BLaER1 (cell line): ENCODE results near the gene PDILT.
"Not testable (repeated sequence)": the region's sequence is repeated elsewhere in the genome, so short reads cannot be mapped to it uniquely, and the experiment has no call there.

ENCODE experiments used
- H3K27ac ChIP-seq: shearing (Covaris generic); formaldehyde crosslinking; 2 replicates; pipeline ENCODE4 v1.8.1; 2022
- H3K27me3 ChIP-seq: shearing (Covaris generic); formaldehyde crosslinking; 2 replicates; pipeline ENCODE4 v1.8.1; 2022
- H3K36me3 ChIP-seq: shearing (Covaris generic); formaldehyde crosslinking; 2 replicates; pipeline ENCODE4 v1.8.1; 2022
- H3K4me1 ChIP-seq: shearing (Covaris generic); formaldehyde crosslinking; 2 replicates; pipeline ENCODE4 v1.8.1; 2022
- H3K4me2 ChIP-seq: shearing (Covaris generic); formaldehyde crosslinking; 2 replicates; pipeline ENCODE4 v1.8.1; 2022
- H3K4me3 ChIP-seq: shearing (Covaris generic); formaldehyde crosslinking; 2 replicates; pipeline ENCODE4 v1.8.1; 2022
- H3K9ac ChIP-seq: shearing (Covaris generic); formaldehyde crosslinking; 2 replicates; pipeline ENCODE4 v1.8.1; 2022
- H3K9me3 ChIP-seq: shearing (Covaris generic); formaldehyde crosslinking; 2 replicates; pipeline ENCODE4 v1.8.1; 2022
- H4K20me1 ChIP-seq: shearing (Covaris generic); formaldehyde crosslinking; 2 replicates; pipeline ENCODE4 v1.8.1; 2022
- Cebpa-rat ChIP-seq: shearing (Covaris generic); IDR thresholded peaks from 2 replicates; pipeline ENCODE4 v1.8.1; 2022

Gene PDILT

GRCh38 chr16:20404637-20405036 lies at the start of gene PDILT:
Gene PDILT (minus strand): TSS chr16:20404737. CDS start chr16:20399300, 5,437 bp downstream.
- no peaks in the 10 kb centered on the region for H3K36me3 ChIP-seq
- no peak within 1 kb of the TSS for H3K4me2 ChIP-seq
- no peak within 1 kb of the TSS for H3K9ac ChIP-seq
- no peak within 1 kb of the TSS for H3K4me3 ChIP-seq
- TF ChIP-seq Cebpa-rat: no peak
- no peaks in the 10 kb centered on the region for H3K9me3 ChIP-seq
- H3K4me1 ChIP-seq: no peaks in the 10 kb centered on the region
- H3K27ac ChIP-seq: no peak within 1 kb of the TSS
- H4K20me1 ChIP-seq: no peaks in the 10 kb centered on the region
- H3K27me3 ChIP-seq: no peaks in the 10 kb centered on the region

GRCh38 chr16:20453633-20454032 lies 49.1 kb upstream of the PDILT start:
- H3K36me3 ChIP-seq, H3K4me1 ChIP-seq, H3K27ac ChIP-seq: not testable (repeated sequence)

DNA sequence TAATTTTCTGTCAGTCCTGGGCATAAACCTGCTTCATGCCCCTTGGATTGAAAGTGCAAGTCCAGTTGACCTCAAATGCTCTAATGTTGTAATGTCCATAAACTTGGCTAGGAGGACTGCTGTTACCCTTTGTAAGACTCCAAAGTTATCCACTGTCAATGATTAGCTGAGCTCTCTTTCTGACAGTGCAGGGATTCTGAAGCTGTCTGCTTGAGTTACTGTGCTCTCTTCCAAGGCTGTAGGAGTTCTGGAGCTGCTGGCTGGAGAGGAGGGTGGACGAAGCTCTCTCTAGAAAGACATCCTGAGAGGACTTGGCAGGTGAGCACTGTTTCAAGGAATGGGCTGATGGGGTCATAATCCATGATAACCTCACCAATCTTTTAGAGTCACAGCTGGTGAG lies 46.8 kb upstream of the PDILT start, which contains the start of gene ACSM2A:
TSS of gene ACSM2A (plus strand) at position 158 of the 400 bp plus-strand sequence. CDS start 8,594 bp downstream, outside the sequence.
- not testable (repeated sequence) for H3K36me3 ChIP-seq, H3K9me3 ChIP-seq, H3K4me1 ChIP-seq, H3K4me3 ChIP-seq, H3K27ac ChIP-seq, H4K20me1 ChIP-seq, H3K4me2 ChIP-seq, H3K9ac ChIP-seq, H3K27me3 ChIP-seq

More at GRCh38 chr16:20453633-20454032, 49.1 kb upstream of the PDILT start:
- H3K27me3 ChIP-seq, H3K9ac ChIP-seq, H3K9me3 ChIP-seq, H4K20me1 ChIP-seq, H3K4me3 ChIP-seq, H3K4me2 ChIP-seq: not testable (repeated sequence)

GRCh38 chr16:20446652-20447393 lies 42.3 kb upstream of the PDILT start:
- not testable (repeated sequence) for H3K4me1 ChIP-seq, H3K36me3 ChIP-seq, H3K27me3 ChIP-seq, H4K20me1 ChIP-seq, H3K9ac ChIP-seq, H3K4me2 ChIP-seq, H3K27ac ChIP-seq, H3K9me3 ChIP-seq, H3K4me3 ChIP-seq

- H3K4me3 ChIP-seq, H3K27ac ChIP-seq, H3K27me3 ChIP-seq, H4K20me1 ChIP-seq, H3K9ac ChIP-seq, H3K36me3 ChIP-seq, H3K4me2 ChIP-seq, H3K4me1 ChIP-seq, H3K9me3 ChIP-seq: not testable (repeated sequence)
Observed at GRCh38 chr16:20441859-20442258, 37.3 kb upstream of the PDILT start.

DNA sequence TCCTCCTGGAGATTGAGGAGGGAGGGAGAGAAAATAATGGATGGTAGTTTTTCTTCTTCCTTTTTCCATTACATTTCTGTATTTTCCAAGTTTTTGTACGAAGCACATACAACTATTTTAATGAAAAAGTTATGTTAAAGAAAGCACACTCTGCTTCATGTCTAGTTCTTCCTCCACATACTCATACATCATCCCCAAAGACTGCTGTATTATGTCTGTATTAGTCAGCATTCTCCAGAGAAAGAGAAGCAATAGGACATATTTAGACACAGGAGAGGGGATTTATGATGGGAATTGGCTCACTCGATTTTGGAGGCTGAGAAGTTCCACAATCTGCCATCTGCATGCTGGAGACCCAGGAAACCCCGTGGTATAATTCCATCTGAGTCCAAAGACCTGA lies 36.7 kb upstream of the PDILT start:
- no peaks in the 10 kb centered on the region for H4K20me1 ChIP-seq
- H3K4me3 ChIP-seq: no peak overlapping the region
- no peaks in the 10 kb centered on the region for H3K4me1 ChIP-seq
- H3K9ac ChIP-seq: no peak overlapping the region
- no peaks in the 10 kb centered on the region for H3K36me3 ChIP-seq
- no peaks in the 10 kb centered on the region for H3K9me3 ChIP-seq
- no peak overlapping the region for H3K27ac ChIP-seq
- no peak overlapping the region for H3K4me2 ChIP-seq
- no peaks in the 10 kb centered on the region for H3K27me3 ChIP-seq
- TF ChIP-seq Cebpa-rat: no peak

- not testable (repeated sequence) for H3K9ac ChIP-seq, H3K4me3 ChIP-seq, H3K36me3 ChIP-seq, H3K9me3 ChIP-seq, H3K4me2 ChIP-seq, H3K27ac ChIP-seq, H3K27me3 ChIP-seq, H3K4me1 ChIP-seq, H4K20me1 ChIP-seq
Observed at GRCh38 chr16:20440731-20441130, 36.2 kb upstream of the PDILT start.

DNA sequence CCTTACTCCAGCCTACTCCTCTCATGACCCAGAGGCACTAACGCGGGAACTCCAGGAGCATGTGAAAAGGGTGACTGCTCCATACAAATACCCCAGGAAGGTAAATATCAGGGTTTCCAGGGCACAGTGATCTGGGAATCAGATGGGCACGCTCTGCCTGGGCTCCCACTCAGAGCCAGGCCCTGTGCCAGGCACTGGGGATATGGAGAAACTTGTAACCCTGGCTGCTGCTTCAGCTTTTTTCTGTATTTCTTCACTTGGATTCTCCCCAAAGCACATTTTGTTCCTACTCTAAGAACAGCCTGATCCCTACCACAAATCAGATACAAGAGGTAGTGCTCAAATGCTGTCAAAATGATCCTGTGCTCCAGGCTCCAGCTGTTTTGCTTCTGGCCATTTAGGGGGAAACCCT lies 35.3 kb upstream of the PDILT start:
- H3K4me3 ChIP-seq, H4K20me1 ChIP-seq, H3K27ac ChIP-seq, H3K9me3 ChIP-seq, H3K4me2 ChIP-seq, H3K9ac ChIP-seq, H3K36me3 ChIP-seq, H3K4me1 ChIP-seq, H3K27me3 ChIP-seq: not testable (repeated sequence)

- H3K9ac ChIP-seq: not testable (repeated sequence)
Observed at GRCh38 chr16:20438950-20439349, 34.4 kb upstream of the PDILT start.

GRCh38 chr16:20430948-20431347 lies 26.4 kb upstream of the PDILT start:
- Histone ChIP-seq H3K9me3 (no peaks in the 10 kb centered on the region), H3K36me3 (no peaks in the 10 kb centered on the region), H3K4me2 (no peak overlapping the region), H3K4me1 (no peaks in the 10 kb centered on the region), H3K4me3 (no peak overlapping the region), H3K27ac (no peak overlapping the region), H4K20me1 (no peaks in the 10 kb centered on the region), H3K9ac (no peak overlapping the region), H3K27me3 (no peaks in the 10 kb centered on the region)
- no peak for TF ChIP-seq Cebpa-rat

More at GRCh38 chr16:20438950-20439349, 34.4 kb upstream of the PDILT start:
- not testable (repeated sequence) for H3K27me3 ChIP-seq, H3K4me3 ChIP-seq, H3K4me2 ChIP-seq, H3K9me3 ChIP-seq, H4K20me1 ChIP-seq, H3K36me3 ChIP-seq, H3K4me1 ChIP-seq, H3K27ac ChIP-seq

DNA sequence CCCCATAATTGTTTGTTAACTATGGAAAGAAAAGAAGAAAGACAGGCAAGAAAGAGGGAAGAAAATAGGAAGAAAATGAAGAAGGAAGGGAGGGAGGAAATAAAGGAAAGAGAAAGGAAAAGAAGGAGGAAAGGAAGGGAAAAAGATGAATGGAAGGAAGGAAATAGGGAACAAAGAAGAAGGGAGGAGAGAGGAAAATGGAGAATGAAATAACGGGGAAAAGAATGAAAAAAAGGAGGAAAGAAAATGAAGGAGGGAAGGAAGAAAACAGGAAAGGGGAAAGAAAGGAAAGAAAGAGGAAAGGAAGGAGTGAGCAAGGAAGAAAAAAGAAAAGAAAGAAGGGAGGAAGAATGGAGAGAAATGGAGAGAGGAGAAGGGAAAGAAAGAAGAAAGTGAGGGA lies 25.9 kb upstream of the PDILT start:
- not testable (repeated sequence) for H3K4me3 ChIP-seq, H3K36me3 ChIP-seq, H3K4me1 ChIP-seq, H3K9ac ChIP-seq, H3K27ac ChIP-seq, H3K9me3 ChIP-seq, H3K4me2 ChIP-seq, H3K27me3 ChIP-seq, H4K20me1 ChIP-seq

DNA sequence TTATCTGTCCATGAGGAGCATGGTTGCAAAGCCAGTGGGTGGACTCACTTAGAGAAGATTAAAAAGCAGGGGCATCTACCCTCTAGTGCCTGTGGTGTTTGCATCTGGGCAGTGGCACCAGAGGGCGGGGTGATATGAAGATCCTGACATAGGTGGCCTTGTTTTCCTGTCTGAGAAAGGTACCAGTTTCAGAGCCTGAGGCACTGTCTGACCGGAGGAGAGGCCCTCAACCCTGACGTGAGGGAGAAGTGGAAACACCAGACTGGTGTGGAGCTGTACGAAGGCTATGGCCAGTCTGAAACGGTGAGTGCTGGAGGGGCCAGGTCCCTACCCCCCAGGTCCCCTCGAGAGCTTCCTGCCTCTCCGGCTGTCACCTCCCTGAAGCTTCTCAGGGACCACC lies 25.0 kb upstream of the PDILT start:
- H4K20me1 ChIP-seq, H3K27me3 ChIP-seq, H3K9me3 ChIP-seq, H3K4me3 ChIP-seq, H3K27ac ChIP-seq, H3K9ac ChIP-seq, H3K36me3 ChIP-seq, H3K4me2 ChIP-seq, H3K4me1 ChIP-seq: not testable (repeated sequence)

DNA sequence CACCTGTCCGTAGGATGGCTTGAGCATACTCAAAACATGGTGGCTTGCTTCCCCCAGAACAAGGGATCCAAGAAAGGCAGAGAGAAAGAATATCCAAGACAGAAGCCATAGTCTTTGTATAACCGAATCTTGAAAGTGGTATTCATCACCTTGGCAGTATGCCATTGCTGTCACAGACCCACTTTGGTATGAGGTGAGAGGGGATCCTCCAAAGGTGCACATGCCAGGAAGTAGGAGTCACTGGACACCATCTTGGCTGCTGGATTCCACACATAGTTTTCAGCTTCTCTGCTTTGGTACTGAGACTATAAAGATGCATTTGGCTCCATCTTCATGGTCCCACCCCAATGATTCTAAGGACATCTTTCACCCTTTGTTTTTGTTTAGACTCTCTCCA lies 22.9 kb upstream of the PDILT start:
- H3K4me3 ChIP-seq, H3K4me2 ChIP-seq, H3K27me3 ChIP-seq, H3K9me3 ChIP-seq, H4K20me1 ChIP-seq, H3K4me1 ChIP-seq, H3K9ac ChIP-seq, H3K27ac ChIP-seq, H3K36me3 ChIP-seq: not testable (repeated sequence)
